ENCODE results near the gene PIGT.

Gene PIGT

GRCh38 chr20:45402946-45403345, 13.0 kb upstream of the PIGT start:
- no peak for DNase-seq

- DNase-seq: no peak
Measured at GRCh38 chr20:45404438-45404837, 11.5 kb upstream of the PIGT start.

- no peak for DNase-seq
Measured at GRCh38 chr20:45405571-45406259, 10.2 kb upstream of the PIGT start.

- peak; percentile 59 for DNase-seq
Measured at GRCh38 chr20:45406260-45407066, 9.5 kb upstream of the PIGT start.

GRCh38 chr20:45407067-45407745, 8.7 kb upstream of the PIGT start:
- DNase-seq: no peak

GRCh38 chr20:45407783-45408645, 7.9 kb upstream of the PIGT start, which contains the start of gene DBNDD2:
TSS of gene DBNDD2 (plus strand) at chr20:45408289. CDS start at chr20:45408468, 179 bp downstream.
- no peak for DNase-seq

GRCh38 chr20:45408646-45409213, 7.2 kb upstream of the PIGT start:
- DNase-seq: no peak

- no peak for DNase-seq
Measured at GRCh38 chr20:45409521-45410272, 6.2 kb upstream of the PIGT start.

- no peak for DNase-seq
Measured at GRCh38 chr20:45410887-45411286, 5.1 kb upstream of the PIGT start.

GRCh38 chr20:45412653-45413052, 3.3 kb upstream of the PIGT start:
- no peak for DNase-seq

- DNase-seq: no peak
Measured at GRCh38 chr20:45413479-45413878, 2.5 kb upstream of the PIGT start.

GRCh38 chr20:45416917-45417316, 976 bp downstream of the PIGT start:
- DNase-seq: no peak

- DNase-seq: peak; percentile 35
Measured at GRCh38 chr20:45419188-45420091, 3.5 kb downstream of the PIGT start.

- no peak for DNase-seq
Measured at GRCh38 chr20:45420125-45420524, 4.2 kb downstream of the PIGT start.

- DNase-seq: no peak
Measured at GRCh38 chr20:45423700-45424099, 7.8 kb downstream of the PIGT start.

- DNase-seq: no peak
Measured at GRCh38 chr20:45425561-45425960, 9.6 kb downstream of the PIGT start.

- no peak for DNase-seq
Measured at GRCh38 chr20:45426320-45427016, 10.5 kb downstream of the PIGT start.

GRCh38 chr20:45427236-45428149, 11.6 kb downstream of the PIGT start:
- DNase-seq: no peak

GRCh38 chr20:45429618-45430017, 13.7 kb downstream of the PIGT start:
- no peak for DNase-seq

Data from activated naive CD4-positive, alpha-beta T cell treated with Interleukin-2 at 50 U/mL for 16 hours (primary cell).